SIG-M5 (cell line): ENCODE results near the gene TRIM4.

ENCODE experiments used
- DNase-seq: peaks from one replicate; lab custom pipeline; 2025; lab: John Stamatoyannopoulos, UW

The TRIM4 gene

GRCh38 chr7:99843808-99844207 is 75.5 kb downstream of the TRIM4 start:
- no peak for DNase-seq

- DNase-seq, result no peak
Observed at GRCh38 chr7:99842926-99843325, 76.4 kb downstream of the TRIM4 start.
